K562 (cell line): Measurements from ENCODE around the gene PGP.

Experiments used
- EP300 ChIP-seq: IDR thresholded peaks from 2 replicates; pipeline ENCODE4 v1.6.1; 2012; ENCODE audit warnings: low read length, improper control_type of control experiment
- GABPB1 ChIP-seq: sonication (generic); formaldehyde crosslinking; IDR thresholded peaks from 2 replicates; pipeline ENCODE4 v1.8.0; 2022; ENCODE audit warnings: mild to moderate bottlenecking, missing genetic modification reagents
- GATA2 ChIP-seq: sonication (generic); formaldehyde crosslinking; IDR thresholded peaks from 2 replicates; pipeline ENCODE4 v1.4.0; 2020; ENCODE audit warnings: mild to moderate bottlenecking, missing genetic modification reagents
- JUNB ChIP-seq: fragments of 450-650 bp; formaldehyde crosslinking; conservative IDR thresholded peaks from 2 replicates; pipeline ENCODE4 v1.4.0; 2020; ENCODE audit warnings: mild to moderate bottlenecking
- KLF13 ChIP-seq: fragments of 450-650 bp; IDR thresholded peaks from 2 replicates; pipeline ENCODE4 v1.6.1; 2016; ENCODE audit warnings: missing genetic modification characterization, low read depth, mild to moderate bottlenecking, missing compliant biosample characterization, moderate library complexity, borderline replicate concordance
- NR2F6 ChIP-seq: fragments of 450-650 bp; formaldehyde crosslinking; IDR thresholded peaks from 2 replicates; pipeline ENCODE4 v1.4.0; 2020; ENCODE audit warnings: mild to moderate bottlenecking
- POU5F1 ChIP-seq: fragments of 150-350 bp; IDR thresholded peaks from 2 replicates; pipeline ENCODE4 v1.6.1; 2014; ENCODE audit warnings: borderline replicate concordance, low read length, low read depth, mild to moderate bottlenecking; ENCODE audit not compliant: partially characterized antibody
- PREB ChIP-seq: sonication (generic); formaldehyde crosslinking; IDR thresholded peaks from 2 replicates; pipeline ENCODE4 v1.8.1; 2023; ENCODE audit warnings: mild to moderate bottlenecking, missing genetic modification reagents
- SREBF2 ChIP-seq: sonication (generic); formaldehyde crosslinking; IDR thresholded peaks from 2 replicates; pipeline ENCODE4 v1.4.0; 2020; ENCODE audit warnings: mild to moderate bottlenecking, missing genetic modification reagents
- TARDBP ChIP-seq: fragments of 450-650 bp; IDR thresholded peaks from 2 replicates; pipeline ENCODE4 v1.6.1; 2016
- ZBTB8A ChIP-seq: fragments of 450-650 bp; IDR thresholded peaks from 2 replicates; pipeline ENCODE4 v1.6.1; 2018; ENCODE audit warnings: mild to moderate bottlenecking, moderate library complexity; ENCODE audit not compliant: partially characterized antibody
- ZNF282 ChIP-seq: sonication (generic); formaldehyde crosslinking; IDR thresholded peaks from 2 replicates; pipeline ENCODE4 v1.8.1; 2023; ENCODE audit warnings: missing genetic modification reagents

GRCh38 chr16:2190002-2190658 lies 24.5 kb downstream of the PGP start:
- no peak for TF ChIP-seq JUNB (CRISPR knock-in tag)
- no peak for TF ChIP-seq POU5F1
- TF ChIP-seq KLF13 (tag), result no peak
- TF ChIP-seq ZNF282 (CRISPR knock-in tag), result no peak
- no peak for TF ChIP-seq EP300
- no peak for TF ChIP-seq TARDBP
- TF ChIP-seq GABPB1 (CRISPR knock-in tag), result no peak
- TF ChIP-seq ZBTB8A, result no peak
- TF ChIP-seq SREBF2, result no peak
- no peak for TF ChIP-seq GATA2 (CRISPR knock-in tag)
- TF ChIP-seq NR2F6, result no peak
- TF ChIP-seq PREB, result no peak
